G401.6 (cell line): ENCODE measurements around the gene ATP5PB.

Experiments
- FAIRE-seq: peaks from 2 replicates; lab custom pipeline; 2012; peaks lifted over from hg19 to GRCh38; lab: Jason Lieb, UNC

The ATP5PB gene

DNA sequence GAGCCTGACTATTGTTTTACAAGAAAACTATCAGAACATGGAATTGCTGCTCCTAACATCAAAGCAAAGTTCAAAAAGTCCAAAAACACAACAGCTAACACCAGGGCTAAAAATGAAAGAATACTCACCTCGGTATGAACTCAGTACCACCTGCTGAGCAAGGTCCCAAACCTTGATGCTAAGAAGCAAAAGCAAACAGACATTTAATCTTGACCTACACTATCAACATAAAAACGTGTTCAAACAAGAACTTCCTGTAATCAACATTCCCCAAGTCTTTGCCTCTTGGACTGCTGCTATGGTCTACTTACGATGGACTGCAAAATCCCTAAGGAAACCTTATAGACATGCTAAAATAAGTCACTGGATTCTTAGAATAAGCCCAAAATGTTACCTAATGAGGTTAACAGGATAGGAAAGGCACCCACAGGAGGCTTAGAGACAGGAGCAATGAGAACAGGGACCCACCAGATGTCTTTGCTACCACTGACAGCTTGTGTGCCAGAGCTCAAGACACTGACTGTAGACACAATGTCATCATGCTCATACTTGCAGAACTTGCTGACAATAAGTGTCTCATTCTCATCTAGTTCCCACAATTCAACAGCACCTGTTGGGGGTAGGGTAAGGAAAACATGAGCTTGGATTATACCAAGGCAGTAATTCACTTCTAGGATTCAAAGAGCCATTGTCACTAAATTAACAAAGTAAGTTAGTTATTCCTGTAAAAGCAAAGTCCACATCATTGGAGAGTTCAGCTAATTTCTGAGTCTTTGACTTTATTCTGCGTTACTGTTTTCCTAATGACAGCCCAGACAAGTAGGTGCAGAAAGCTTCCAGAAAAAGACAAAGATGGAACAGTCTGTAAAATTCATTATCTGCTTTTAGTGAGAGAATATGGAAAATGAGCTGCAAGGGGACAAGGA is 2.0 kb upstream of the ATP5PB start:
- FAIRE-seq: no peak

DNA sequence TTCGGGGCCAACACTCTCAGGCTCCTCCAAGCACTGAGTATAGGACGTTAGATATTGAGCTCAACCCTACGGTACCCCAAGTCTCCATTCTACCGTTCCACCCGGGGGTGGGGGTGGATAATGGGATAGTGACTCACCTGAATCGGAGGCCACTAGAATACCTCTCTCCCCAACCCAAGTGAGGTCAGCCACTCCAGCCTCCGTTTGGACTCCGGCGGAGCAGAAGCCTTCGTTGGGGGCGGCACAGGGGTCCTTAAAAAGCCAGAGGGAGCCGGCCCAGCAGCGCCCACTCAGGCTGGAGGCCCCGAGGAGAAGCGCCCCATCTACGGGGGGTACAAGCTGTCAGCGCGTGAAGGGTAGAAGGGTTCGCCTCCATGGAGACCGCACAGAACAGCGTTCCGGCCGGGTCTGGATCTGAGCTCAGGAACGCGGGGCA is 764 bp upstream of the ATP5PB start:
- no peak for FAIRE-seq

DNA sequence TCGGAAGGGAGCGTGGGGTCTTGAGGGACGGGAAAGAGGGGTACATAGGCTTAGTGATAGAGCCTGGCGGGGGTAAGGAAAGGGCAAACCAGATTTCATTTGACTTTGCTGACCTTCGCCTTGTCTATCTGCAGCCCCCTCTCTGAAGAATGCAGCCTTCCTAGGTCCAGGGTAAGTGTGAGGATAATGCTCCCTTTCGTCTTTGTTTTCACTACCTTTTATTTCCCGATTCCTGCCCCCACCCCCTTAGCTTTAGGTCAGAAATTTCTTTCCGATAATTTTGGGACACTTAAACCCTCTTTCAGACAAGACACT is 396 bp downstream of the ATP5PB start:
- FAIRE-seq: no peak

- no peak for FAIRE-seq
Measured at GRCh38 chr1:111450185-111450584, 921 bp downstream of the ATP5PB start.

DNA sequence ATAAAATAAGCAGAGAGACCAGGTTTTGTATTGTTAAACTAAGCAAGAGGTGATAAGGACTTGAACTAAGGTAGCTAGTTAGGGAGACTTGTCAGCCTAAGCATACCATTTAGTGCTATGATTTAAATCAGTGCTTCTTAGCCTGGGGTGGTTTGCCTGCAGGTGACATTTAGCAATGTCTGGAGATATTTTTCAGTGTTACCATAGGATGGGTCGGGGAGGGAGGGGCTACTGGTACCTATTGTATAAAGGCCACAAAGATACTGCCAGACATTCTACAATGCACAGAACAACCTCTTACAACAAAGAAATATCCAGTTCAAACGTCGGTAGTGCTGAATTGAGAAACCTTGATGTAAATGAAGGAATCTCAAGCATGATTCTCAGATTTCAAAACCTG is 3.3 kb downstream of the ATP5PB start:
- no peak for FAIRE-seq

DNA sequence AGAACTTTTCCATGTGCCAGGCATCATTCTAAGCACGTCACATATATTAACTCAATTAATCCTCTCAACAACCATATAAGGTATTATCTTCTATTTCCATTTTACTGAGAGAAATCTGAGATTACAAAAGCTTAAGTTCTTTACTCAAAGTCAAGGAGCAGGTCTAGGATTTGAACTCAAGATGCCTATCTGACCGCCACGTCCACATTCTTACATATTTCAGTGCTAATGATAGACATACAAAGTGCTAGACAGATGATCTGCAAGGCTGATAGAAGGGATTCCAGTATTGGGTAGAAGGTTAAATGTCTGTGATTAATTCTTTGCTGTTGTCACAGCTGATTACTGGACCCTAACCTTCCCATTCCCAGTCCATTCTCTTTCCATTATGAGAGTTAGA is 4.4 kb downstream of the ATP5PB start:
- FAIRE-seq: no peak

- no peak for FAIRE-seq
Measured at GRCh38 chr1:111454859-111455641, 5.8 kb downstream of the ATP5PB start.

DNA sequence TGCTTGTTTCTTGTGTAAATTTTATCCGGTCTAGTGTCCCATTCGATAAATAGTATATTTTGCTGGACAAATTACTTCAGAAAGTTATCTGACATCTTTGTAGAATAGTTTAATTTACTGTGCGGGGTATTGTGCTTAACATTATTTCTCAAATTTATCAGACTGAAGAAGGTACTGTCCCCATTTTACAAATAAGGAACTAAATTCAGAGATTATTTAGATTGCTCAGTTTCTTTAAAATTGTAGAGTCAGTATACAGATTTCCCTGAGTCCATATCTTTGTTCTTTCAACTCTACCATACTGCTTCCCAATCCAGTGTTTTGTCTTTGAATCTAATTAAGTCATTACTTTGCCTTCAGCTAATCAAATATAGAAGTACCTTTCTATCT is 6.4 kb downstream of the ATP5PB start:
- no peak for FAIRE-seq

- no peak for FAIRE-seq
Measured at GRCh38 chr1:111461765-111462164, 12.5 kb downstream of the ATP5PB start.

DNA sequence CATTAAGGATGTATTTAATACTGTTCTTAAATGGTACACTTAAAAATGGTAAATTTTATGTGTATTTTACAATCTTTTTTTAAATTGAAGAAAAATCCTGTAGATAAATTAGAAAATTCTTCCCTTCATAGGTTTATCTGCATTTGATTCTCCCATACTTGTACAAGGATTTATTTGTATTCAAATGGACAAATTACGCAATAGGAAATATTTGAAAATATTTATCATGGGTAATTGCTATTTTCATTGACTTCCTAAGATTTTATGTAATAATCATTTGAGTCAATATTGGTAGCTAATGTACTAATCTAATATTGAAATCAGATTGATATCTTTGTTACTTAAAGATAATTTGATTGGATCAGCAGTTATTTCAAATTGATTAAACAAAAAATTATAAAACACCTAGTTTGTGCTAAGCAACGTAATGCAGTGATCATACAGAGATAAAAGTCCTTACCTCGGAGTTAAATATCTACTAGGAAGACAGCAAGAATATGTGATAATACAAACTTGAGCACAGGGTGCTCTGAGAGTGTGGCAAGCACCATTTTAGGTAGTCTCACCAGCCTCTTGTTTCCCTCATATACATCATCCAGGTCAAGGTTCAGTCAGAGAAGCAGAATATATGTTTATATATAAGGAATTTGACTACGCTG is 13.2 kb downstream of the ATP5PB start:
- peak; percentile 81 for FAIRE-seq

GRCh38 chr1:111463029-111463683 is 13.9 kb downstream of the ATP5PB start:
- no peak for FAIRE-seq

- no peak for FAIRE-seq
Measured at GRCh38 chr1:111465754-111466153, 16.5 kb downstream of the ATP5PB start.

GRCh38 chr1:111466480-111466879 is 17.2 kb downstream of the ATP5PB start:
- no peak for FAIRE-seq

- FAIRE-seq: no peak
Measured at GRCh38 chr1:111467865-111468716, 18.8 kb downstream of the ATP5PB start.

DNA sequence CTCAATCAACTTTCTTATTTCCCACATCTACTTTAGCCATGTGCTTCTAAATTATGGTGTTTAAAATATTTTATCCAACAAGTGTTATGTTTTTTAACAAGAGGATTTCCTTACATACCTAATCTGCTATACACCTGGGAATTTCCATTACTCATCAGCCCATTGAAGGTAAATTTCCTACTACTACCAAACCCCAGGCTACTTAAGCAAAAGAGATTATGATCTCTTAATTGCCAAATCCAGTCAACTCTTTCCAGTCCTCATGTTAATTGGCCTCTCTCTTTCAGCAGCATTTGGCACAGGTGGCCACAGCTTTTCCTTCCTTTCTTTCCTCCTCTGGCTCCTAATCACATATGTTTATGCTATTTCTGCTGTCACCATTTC is 19.4 kb downstream of the ATP5PB start:
- FAIRE-seq: no peak

- FAIRE-seq: no peak
Measured at GRCh38 chr1:111469539-111469938, 20.3 kb downstream of the ATP5PB start.

GRCh38 chr1:111470596-111470995 is 21.3 kb downstream of the ATP5PB start:
- FAIRE-seq: no peak

DNA sequence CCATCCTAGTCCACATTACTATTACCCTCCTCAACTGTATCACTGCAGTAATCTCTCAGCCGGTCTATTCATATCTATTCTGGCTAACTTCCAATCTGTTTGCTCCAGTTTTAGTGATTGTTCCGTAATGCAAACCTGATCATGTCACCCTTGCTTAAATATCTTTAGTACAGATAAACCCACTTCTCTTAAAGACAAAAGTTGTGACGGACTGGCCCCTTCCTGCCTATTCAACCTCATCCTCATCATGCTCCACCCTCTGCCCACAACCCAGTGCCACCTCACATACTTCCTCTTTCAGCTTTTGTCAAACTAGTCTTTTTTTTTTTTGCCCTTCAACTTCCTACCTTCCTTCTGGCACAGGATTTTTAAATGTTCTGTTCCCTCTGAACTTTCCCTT is 21.7 kb downstream of the ATP5PB start:
- FAIRE-seq: no peak

DNA sequence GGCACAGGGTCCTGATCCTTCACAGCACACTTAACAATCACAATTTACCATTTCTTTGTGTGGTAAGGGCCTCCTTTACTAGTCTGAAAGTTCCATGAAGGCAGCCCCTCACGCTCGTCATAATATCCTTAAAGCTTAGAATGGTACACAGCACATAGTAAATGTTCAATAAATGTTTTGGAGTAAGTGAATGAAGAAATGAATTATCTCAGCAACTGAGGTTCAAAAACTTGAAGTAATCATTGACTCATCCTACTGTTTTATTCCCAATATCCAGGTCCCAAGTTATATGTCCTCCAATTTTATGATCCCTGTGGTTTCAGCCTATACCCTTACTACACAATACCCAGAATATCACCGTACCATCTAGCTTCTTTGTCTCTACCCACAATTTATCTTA is 22.3 kb downstream of the ATP5PB start:
- FAIRE-seq: no peak

- no peak for FAIRE-seq
Measured at GRCh38 chr1:111474106-111474505, 24.8 kb downstream of the ATP5PB start.

DNA sequence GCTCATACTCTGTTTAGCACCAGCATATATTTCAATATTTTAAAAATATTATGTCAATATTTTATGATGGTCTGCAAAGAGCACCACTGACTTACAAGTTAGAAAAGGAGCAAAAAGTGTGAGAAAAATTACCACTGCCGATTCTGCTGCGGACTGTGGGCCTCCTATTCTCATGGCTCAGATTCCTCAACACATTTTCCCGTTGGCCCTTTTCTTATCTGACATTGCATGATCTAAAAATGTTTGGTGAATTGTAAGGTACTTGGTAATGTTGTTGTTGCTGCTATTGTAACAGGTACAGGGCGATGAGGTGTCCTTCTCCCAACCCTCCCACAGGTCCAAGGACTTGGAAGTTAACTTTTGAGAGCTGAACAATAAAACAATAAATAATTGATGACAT is 25.3 kb downstream of the ATP5PB start:
- no peak for FAIRE-seq

DNA sequence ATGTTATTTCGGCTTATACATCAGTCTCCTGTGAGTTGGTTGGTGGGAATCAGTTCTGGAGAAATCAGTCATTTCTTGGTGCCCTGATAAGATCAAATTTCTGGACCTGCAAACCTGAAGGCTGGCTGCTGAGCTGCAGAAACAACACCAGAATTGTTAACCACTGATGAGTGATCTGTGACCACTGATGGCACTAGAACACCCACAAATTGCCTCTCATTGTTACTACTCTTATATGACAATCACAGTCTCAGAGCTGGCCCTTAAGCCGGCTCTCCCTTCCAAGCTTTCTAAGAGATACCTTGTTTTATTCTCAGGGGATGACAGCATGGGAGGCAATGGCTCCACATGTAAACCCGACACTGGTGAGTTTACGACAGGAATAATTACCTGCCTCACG is 26.4 kb downstream of the ATP5PB start:
- FAIRE-seq: no peak
